Natural killer cell treated with Interleukin-12 subunit alpha and Interleukin-12 subunit beta and Interleukin-15 and Interleukin-18, amount 100 ng/mL, for 72 hours (primary cell): ENCODE results near the gene GPR68. TPM values are rescaled to one million over a fixed set of nuclear protein-coding genes. Genes with fewer than 3 reads are reported as not detected.
A peak's percentile ranks its signal among the peaks of the same experiment; 100 is the strongest.
"Not testable (repeated sequence)": the region's sequence is repeated elsewhere in the genome, so short reads cannot be mapped to it uniquely, and the experiment has no call there.

Source experiments
- ATAC-seq, 2 donors: fragments of 150-1000 bp; cut with Tn5 transposase in 1 of 2; sonication (Bioruptor Pico), chemical (Tn5 transposase) in 1 of 2; 2 replicates each; pipeline ENCODE4 v1.10.0; 2021
- DNase-seq: peaks from one replicate; pipeline ENCODE4 v3.0.0; 2022; ENCODE audit warnings: low spot score
- H3K27ac Mint-ChIP-seq, 2 donors: 1 replicate in 1 of 2; 2 replicates in 1 of 2; pipeline ENCODE4 v1.8.0; 2022; ENCODE audit warnings: mixed read lengths in 2 of 2, mild to moderate bottlenecking in 1 of 2, moderate library complexity in 1 of 2
- H3K27me3 Mint-ChIP-seq, 2 donors: 1 replicate in 1 of 2; 2 replicates in 1 of 2; pipeline ENCODE4 v1.8.0; 2022; ENCODE audit warnings: mixed read lengths in 2 of 2
- H3K36me3 Mint-ChIP-seq: one replicate; pipeline ENCODE4 v1.8.0; 2022; ENCODE audit warnings: mixed read lengths
- H3K4me1 Mint-ChIP-seq, 2 donors: 1 replicate in 1 of 2; 2 replicates in 1 of 2; pipeline ENCODE4 v1.8.0; 2022; ENCODE audit warnings: low read depth in 2 of 2, mixed read lengths in 2 of 2, mild to moderate bottlenecking in 1 of 2
- H3K4me3 Mint-ChIP-seq: one replicate; pipeline ENCODE4 v1.8.0; 2022; ENCODE audit warnings: mixed read lengths
- H3K9me3 Mint-ChIP-seq: 2 replicates; pipeline ENCODE4 v1.8.0; 2022; ENCODE audit warnings: mixed read lengths
- total RNA-seq, 2 donors: library from RNA; stranded (reverse); gene quantifications; one replicate each; pipeline ENCODE4 v1.2.3, GENCODE V29; 2022

The GPR68 gene
- total RNA-seq, 2 donors from 2014 or later = 17.4 to 30.2 TPM

- Mint-ChIP-seq H3K9me3 (no peaks in the 10 kb centered on the region), H3K4me3 (no peak overlapping the region), H3K27me3 (no peaks in the 10 kb centered on the region), H3K36me3 (peaks cover 5% of the 10 kb centered on the region), H3K27ac (peak overlapping the region; percentile 31 to 34), H3K4me1 (peaks cover 37 to 45% of the 10 kb centered on the region in 2 donors)
- ATAC-seq (no peak), DNase-seq (no peak)
Measured at GRCh38 chr14:91267965-91268437, 23.5 kb upstream of the GPR68 start.

- Mint-ChIP-seq H3K27ac (peak overlapping the region; percentile 5 to 45), H3K4me1 (peaks cover 43 to 57% of the 10 kb centered on the region in 2 donors)
- H3K9me3 Mint-ChIP-seq, H3K4me3 Mint-ChIP-seq, H3K36me3 Mint-ChIP-seq, ATAC-seq, H3K27me3 Mint-ChIP-seq: not testable (repeated sequence)
- DNase-seq = peak; percentile 10
Measured at GRCh38 chr14:91266276-91266675, 21.8 kb upstream of the GPR68 start.

DNA sequence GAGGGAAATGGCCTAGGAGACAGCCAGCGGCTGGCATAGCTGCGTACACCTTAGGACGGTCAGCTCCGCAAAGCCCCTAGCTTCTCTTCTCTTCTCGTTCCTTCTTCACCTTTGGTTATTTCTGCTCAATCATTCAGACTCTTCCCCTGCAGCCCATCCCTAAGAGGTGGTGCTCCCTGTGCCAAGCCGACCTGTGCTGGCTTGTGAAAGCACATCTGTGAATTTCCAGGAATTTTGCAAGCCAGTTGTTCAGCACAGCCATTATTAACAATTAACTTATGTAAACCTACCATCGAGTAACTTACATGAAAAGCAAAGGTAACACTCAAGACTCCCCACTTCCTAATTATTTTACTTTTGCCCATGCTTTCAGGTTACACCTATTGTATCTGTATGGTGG lies 20.9 kb upstream of the GPR68 start:
- DNase-seq = no peak
- H3K36me3 Mint-ChIP-seq = no peaks in the 10 kb centered on the region
- H3K4me3 Mint-ChIP-seq = peak overlapping the region; percentile 32
- H3K27me3 Mint-ChIP-seq = no peaks in the 10 kb centered on the region
- peak overlapping the region; percentile 5 to 45 for H3K27ac Mint-ChIP-seq
- ATAC-seq = no peak
- peaks cover 51 to 64% of the 10 kb centered on the region in 2 donors for H3K4me1 Mint-ChIP-seq
- no peaks in the 10 kb centered on the region for H3K9me3 Mint-ChIP-seq

DNA sequence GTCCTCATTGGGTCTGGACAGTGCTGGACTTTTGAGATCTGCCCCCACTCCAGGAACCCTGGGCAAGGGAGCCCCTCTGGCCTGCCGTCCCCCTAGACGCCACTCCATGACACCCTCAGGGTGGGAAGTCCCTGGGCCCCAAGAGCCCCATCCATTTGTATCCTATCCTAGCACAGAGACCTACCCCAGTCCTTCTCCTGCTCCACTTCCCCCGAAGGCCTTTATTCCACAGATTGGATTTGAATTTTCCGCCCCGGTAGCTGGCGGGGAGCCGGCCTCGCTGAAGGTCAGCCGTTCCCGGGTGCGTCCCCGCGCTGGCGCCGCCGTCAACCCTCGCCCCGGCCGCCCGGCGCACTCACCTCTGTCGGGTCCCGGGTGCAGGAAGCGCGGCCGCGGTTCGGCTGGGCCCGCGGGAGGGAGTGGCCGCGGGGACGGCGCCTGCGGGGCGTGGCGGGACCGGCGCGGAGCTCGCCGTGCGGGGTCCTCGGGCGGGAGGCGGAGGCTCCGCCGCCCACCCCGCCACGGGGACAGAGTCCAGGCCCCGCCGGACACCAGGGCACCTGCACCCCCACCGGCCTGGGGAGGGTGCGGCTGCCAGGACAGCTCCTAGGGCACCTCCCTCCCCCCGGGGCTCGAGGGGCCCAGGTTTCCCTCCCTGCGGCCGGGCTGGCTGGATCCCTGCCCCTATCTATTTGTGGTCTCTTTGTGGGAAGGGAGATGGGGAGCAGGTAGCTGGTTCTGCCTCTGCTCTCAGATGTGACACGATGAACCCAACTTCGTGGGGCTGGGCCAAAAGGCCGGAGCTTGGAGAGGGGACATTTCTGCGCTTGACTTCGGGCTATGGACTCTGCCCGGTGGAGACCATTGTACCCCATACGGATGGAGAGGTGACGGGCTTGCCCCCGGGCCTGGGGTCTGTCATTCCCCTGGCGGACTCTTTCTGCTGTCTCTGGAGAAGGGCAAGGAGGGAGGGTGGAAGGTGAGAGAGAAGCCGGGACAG lies 19.9 kb upstream of the GPR68 start:
- Mint-ChIP-seq H3K36me3 (no peaks in the 10 kb centered on the region), H3K27ac (peak overlapping the region; percentile 53 to 69), H3K4me1 (peaks cover 55 to 68% of the 10 kb centered on the region in 2 donors), H3K4me3 (peak overlapping the region; percentile 60), H3K9me3 (no peaks in the 10 kb centered on the region), H3K27me3 (no peaks in the 10 kb centered on the region)
- DNase-seq (peak; percentile 75), ATAC-seq (peak; percentile 77 to 82)

- H3K36me3 Mint-ChIP-seq = no peaks in the 10 kb centered on the region
- ATAC-seq = no peak
Measured at GRCh38 chr14:91263329-91263728, 18.8 kb upstream of the GPR68 start.

GRCh38 chr14:91261986-91262549 lies 17.6 kb upstream of the GPR68 start:
- Mint-ChIP-seq H3K27ac (peak overlapping the region in 1 of 2 donors; percentile 36), H3K27me3 (no peaks in the 10 kb centered on the region), H3K4me3 (no peak overlapping the region), H3K36me3 (no peaks in the 10 kb centered on the region), H3K4me1 (peaks cover 56 to 64% of the 10 kb centered on the region in 2 donors), H3K9me3 (no peaks in the 10 kb centered on the region)
- ATAC-seq (no peak), DNase-seq (no peak)

More at GRCh38 chr14:91263329-91263728, 18.8 kb upstream of the GPR68 start:
- DNase-seq = no peak
- Mint-ChIP-seq H3K4me1 (peaks cover 55 to 65% of the 10 kb centered on the region in 2 donors), H3K27me3 (no peaks in the 10 kb centered on the region), H3K4me3 (peak overlapping the region; percentile 60), H3K27ac (peak overlapping the region; percentile 53 to 69), H3K9me3 (no peaks in the 10 kb centered on the region)

DNA sequence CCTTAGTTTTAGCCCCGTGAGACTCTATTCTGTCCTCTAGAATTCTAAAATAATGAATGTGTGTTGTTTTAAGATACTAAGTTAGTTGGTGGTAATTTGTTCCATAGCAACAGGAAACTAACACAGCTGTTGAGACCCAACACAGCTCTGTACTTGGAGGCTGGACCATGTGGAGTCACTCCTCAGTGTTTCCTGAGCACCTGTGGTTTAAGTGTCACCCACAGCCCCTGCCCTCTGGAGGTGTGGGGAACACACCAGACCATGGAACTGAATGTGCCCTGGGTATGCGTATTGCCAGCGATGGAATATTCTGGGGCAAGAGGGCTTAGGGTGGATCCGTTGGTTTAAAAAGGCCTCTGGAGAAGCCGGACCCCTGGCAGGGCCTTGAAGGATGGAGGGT lies 16.6 kb upstream of the GPR68 start:
- Mint-ChIP-seq H3K36me3 (no peaks in the 10 kb centered on the region), H3K27ac (peak overlapping the region; percentile 36 to 58), H3K4me3 (peak overlapping the region; percentile 64), H3K4me1 (peaks cover 63 to 66% of the 10 kb centered on the region in 2 donors), H3K27me3 (no peaks in the 10 kb centered on the region), H3K9me3 (no peaks in the 10 kb centered on the region)
- DNase-seq (peak; percentile 72), ATAC-seq (peak; percentile 86 to 92)

- Mint-ChIP-seq H3K27ac (peak overlapping the region; percentile 6 to 26), H3K27me3 (no peaks in the 10 kb centered on the region), H3K9me3 (no peaks in the 10 kb centered on the region)
Measured at GRCh38 chr14:91258876-91259275, 14.4 kb upstream of the GPR68 start.

DNA sequence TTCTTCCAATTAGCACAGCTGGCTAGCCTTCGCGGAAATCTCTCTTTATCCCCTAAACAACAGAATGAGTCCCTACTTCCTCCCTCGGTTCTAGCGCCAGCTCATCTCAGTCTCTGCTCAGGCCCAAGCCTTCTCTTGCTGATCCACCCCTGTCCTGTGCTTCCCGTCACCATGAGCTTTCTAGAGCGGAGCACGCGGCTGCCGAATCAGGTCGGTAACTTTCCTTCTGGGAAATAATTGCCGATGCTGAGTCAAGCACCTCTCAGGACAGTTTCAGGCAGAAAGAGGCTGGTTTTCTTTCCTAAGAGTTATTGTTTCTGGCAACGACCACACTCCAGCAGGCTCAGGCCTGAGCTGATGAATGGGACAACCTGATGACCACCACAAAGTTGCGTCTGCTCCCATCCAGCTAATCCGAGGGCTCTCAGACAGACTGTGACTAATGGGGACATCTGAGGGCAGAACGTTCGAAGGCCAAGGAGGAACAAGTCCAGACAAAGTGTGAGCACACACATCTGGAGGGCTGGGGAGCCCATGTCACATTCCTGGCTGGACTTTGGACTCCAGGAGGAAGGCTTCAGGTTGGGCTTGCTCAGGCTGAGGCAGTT lies 13.6 kb upstream of the GPR68 start:
- Mint-ChIP-seq H3K27me3 (no peaks in the 10 kb centered on the region), H3K9me3 (no peaks in the 10 kb centered on the region), H3K36me3 (no peaks in the 10 kb centered on the region), H3K27ac (peak overlapping the region; percentile 6 to 26), H3K4me3 (no peak overlapping the region), H3K4me1 (peaks cover 61% of the 10 kb centered on the region in 2 donors)
- ATAC-seq (no peak), DNase-seq (no peak)

More at GRCh38 chr14:91258876-91259275, 14.4 kb upstream of the GPR68 start:
- H3K36me3 Mint-ChIP-seq = no peaks in the 10 kb centered on the region
- H3K4me3 Mint-ChIP-seq = no peak overlapping the region
- H3K4me1 Mint-ChIP-seq = peaks cover 67 to 68% of the 10 kb centered on the region in 2 donors
- ATAC-seq (no peak), DNase-seq (no peak)

DNA sequence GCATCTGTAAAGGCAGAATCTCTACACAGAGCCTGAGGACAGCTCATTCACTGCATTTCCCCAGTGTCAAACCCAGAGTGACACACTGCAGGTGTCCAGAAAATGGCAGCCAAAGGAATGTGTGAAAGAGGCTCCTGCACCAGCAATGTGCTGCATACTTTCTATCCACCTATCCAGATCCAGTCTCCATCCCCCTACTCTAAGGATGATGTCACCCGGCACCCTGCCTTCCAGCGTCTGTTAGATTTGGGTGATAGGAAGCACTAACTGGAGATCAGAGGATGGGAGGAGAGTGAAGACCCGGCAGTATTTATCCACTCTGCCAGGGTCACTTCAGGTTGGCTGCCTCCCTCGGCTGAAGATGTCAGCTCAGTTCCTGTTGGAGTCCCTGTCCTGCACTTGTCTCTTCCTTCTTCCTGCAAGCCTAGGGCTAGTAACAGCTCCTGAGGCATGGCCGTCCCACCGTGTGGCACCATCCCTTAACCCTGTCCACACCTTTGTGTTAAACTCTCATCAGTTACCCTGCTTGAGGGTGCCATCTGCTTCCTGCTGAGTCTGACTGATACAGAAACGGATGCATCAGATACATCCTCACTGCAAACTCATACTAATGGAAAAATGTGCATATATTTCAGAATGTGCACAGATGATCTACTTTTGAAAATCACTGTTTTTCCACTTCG lies 13.0 kb upstream of the GPR68 start:
- peak overlapping the region; percentile 6 to 26 for H3K27ac Mint-ChIP-seq
- H3K4me1 Mint-ChIP-seq = peaks cover 61 to 63% of the 10 kb centered on the region in 2 donors
- ATAC-seq (no peak), DNase-seq (no peak)
- H3K9me3 Mint-ChIP-seq = no peaks in the 10 kb centered on the region
- H3K4me3 Mint-ChIP-seq = no peak overlapping the region
- H3K36me3 Mint-ChIP-seq = no peaks in the 10 kb centered on the region
- H3K27me3 Mint-ChIP-seq = no peaks in the 10 kb centered on the region

DNA sequence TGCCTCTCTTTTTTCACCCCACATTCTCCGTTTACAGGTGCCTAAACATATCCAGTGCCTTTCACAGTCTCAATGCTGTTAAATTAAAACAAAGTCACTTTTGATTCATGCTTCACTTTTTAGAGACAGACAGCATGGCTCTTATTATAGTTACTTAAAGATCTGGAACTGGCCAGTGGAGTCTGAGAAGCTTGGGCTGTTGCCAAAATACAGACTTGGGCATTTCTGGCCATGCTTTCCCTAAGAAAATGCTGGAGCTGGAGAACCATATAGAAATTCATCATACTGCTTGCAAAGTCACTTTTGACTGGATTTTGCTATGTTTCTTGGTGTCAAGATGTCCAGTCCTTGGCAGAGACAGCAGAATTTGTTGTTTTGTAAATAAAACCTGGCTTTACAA lies 12.2 kb upstream of the GPR68 start:
- ATAC-seq (no peak), DNase-seq (no peak)
- no peaks in the 10 kb centered on the region for H3K9me3 Mint-ChIP-seq
- H3K27ac Mint-ChIP-seq = peak overlapping the region in 1 of 2 donors; percentile 6
- H3K4me3 Mint-ChIP-seq = no peak overlapping the region
- H3K4me1 Mint-ChIP-seq = peaks cover 62 to 68% of the 10 kb centered on the region in 2 donors
- H3K36me3 Mint-ChIP-seq = no peaks in the 10 kb centered on the region
- H3K27me3 Mint-ChIP-seq = no peaks in the 10 kb centered on the region

GRCh38 chr14:91255026-91255695 lies 10.7 kb upstream of the GPR68 start:
- no peaks in the 10 kb centered on the region for H3K9me3 Mint-ChIP-seq
- H3K27me3 Mint-ChIP-seq = no peaks in the 10 kb centered on the region
- peaks cover 61 to 68% of the 10 kb centered on the region in 2 donors for H3K4me1 Mint-ChIP-seq
- peak overlapping the region; percentile 69 to 71 for H3K27ac Mint-ChIP-seq
- H3K4me3 Mint-ChIP-seq = no peak overlapping the region
- ATAC-seq = no peak
- no peaks in the 10 kb centered on the region for H3K36me3 Mint-ChIP-seq
- no peak for DNase-seq

- Mint-ChIP-seq H3K36me3 (no peaks in the 10 kb centered on the region), H3K9me3 (no peaks in the 10 kb centered on the region), H3K27me3 (no peaks in the 10 kb centered on the region), H3K4me1 (peaks cover 61 to 71% of the 10 kb centered on the region in 2 donors), H3K27ac (peak overlapping the region; percentile 69 to 71), H3K4me3 (peak overlapping the region; percentile 76)
- ATAC-seq = peak in 1 of 2 donors; percentile 47
- no peak for DNase-seq
Measured at GRCh38 chr14:91254461-91254860, 10.0 kb upstream of the GPR68 start.
